Right atrium auricular region (tissue), 2 donors: ENCODE data around the gene DDX28. TPM values are rescaled to one million over a fixed set of nuclear protein-coding genes. Genes with fewer than 3 reads are reported as not detected.

Experiments used
- DNase-seq: peaks from one replicate; pipeline ENCODE4 v3.0.0-alpha.2; 2019; ENCODE audit warnings: low spot score
- H3K27ac ChIP-seq, 2 donors: fragments of 200-600 bp; sonication (generic); 1 replicate in 1 of 2; 2 replicates in 1 of 2; pipeline ENCODE4 v1.5.1; 2016 to 2019
- H3K27me3 ChIP-seq, 2 donors: fragments of 200-600 bp; sonication (generic); one replicate each; pipeline versions ENCODE4 v1.5.1 to v1.6.0; 2017 to 2019
- H3K36me3 ChIP-seq: fragments of 200-600 bp; sonication (generic); one replicate; pipeline ENCODE4 v1.5.1; 2016
- H3K4me1 ChIP-seq, 2 donors: fragments of 200-600 bp; sonication (generic); one replicate each; pipeline versions ENCODE4 v1.5.1 to v1.6.0; 2017 to 2019
- H3K4me3 ChIP-seq, 2 donors: fragments of 200-600 bp; sonication (generic); 1 replicate in 1 of 2; 2 replicates in 1 of 2; pipeline ENCODE4 v1.5.1; 2017 to 2019; ENCODE audit warnings: mild to moderate bottlenecking in 1 of 2, moderate library complexity in 1 of 2
- H3K9me3 ChIP-seq, 2 donors: fragments of 200-600 bp; sonication (generic); one replicate each; pipeline ENCODE4 v1.5.1; 2019
- total RNA-seq, 2 donors: library from RNA; depleted of rRNA; stranded (reverse); fragments of >200 nt; gene quantifications; one replicate each; pipeline ENCODE4 v1.1.0, GENCODE V29; 2016
- TF ChIP-seq, protein P1 (sequence below), 2 donors: fragments of 200-600 bp; sonication (generic); IDR thresholded peaks; one replicate each; pipeline ENCODE4 v1.5.1; 2019; ENCODE audit warnings: antibody characterized with exemption in 2 of 2

Gene DDX28
- total RNA-seq, 2 donors from 2014 or later: 4.3 to 4.8 TPM

GRCh38 chr16:68046106-68046505 lies 23.1 kb upstream of the DDX28 start:
- Histone ChIP-seq H3K4me1 (no peaks in the 10 kb centered on the region), H3K27me3 (no peaks in the 10 kb centered on the region), H3K36me3 (peaks cover 10% of the 10 kb centered on the region), H3K4me3 (no peak overlapping the region), H3K27ac (no peak overlapping the region), H3K9me3 (no peaks in the 10 kb centered on the region)
- no peak for DNase-seq
- TF ChIP-seq, protein P1, sequence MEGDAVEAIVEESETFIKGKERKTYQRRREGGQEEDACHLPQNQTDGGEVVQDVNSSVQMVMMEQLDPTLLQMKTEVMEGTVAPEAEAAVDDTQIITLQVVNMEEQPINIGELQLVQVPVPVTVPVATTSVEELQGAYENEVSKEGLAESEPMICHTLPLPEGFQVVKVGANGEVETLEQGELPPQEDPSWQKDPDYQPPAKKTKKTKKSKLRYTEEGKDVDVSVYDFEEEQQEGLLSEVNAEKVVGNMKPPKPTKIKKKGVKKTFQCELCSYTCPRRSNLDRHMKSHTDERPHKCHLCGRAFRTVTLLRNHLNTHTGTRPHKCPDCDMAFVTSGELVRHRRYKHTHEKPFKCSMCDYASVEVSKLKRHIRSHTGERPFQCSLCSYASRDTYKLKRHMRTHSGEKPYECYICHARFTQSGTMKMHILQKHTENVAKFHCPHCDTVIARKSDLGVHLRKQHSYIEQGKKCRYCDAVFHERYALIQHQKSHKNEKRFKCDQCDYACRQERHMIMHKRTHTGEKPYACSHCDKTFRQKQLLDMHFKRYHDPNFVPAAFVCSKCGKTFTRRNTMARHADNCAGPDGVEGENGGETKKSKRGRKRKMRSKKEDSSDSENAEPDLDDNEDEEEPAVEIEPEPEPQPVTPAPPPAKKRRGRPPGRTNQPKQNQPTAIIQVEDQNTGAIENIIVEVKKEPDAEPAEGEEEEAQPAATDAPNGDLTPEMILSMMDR (IDR thresholded peaks at IDR 0.05): no peak

DNA sequence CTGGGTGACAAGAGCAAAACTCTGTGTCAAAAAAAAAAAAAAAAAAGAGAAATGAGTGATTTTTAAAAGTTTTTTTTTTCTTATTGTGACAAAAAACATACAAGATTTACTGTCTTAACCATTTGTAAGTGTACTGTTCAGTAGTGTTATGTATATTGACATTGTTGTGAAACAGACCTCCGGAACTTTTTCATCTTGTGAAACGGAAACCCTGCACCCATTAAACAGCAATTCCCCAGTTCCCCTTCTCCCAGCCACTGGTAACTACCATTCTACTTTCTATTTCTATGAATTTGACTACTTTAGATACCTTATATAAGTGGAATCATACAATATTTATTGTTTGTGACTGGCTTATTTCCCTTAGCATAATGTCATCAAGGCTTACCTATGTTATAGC lies 18.8 kb upstream of the DDX28 start:
- TF ChIP-seq, protein P1 (IDR thresholded peaks at IDR 0.05): no peak
- DNase-seq: no peak
- Histone ChIP-seq H3K9me3 (no peaks in the 10 kb centered on the region), H3K27ac (no peak overlapping the region), H3K4me3 (no peak overlapping the region), H3K27me3 (no peaks in the 10 kb centered on the region), H3K36me3 (no peaks in the 10 kb centered on the region), H3K4me1 (no peaks in the 10 kb centered on the region)

GRCh38 chr16:68040506-68041288 lies 17.7 kb upstream of the DDX28 start:
- Histone ChIP-seq H3K27ac (no peak overlapping the region), H3K4me1 (no peaks in the 10 kb centered on the region), H3K4me3 (no peak overlapping the region), H3K9me3 (no peaks in the 10 kb centered on the region), H3K36me3 (no peaks in the 10 kb centered on the region), H3K27me3 (no peaks in the 10 kb centered on the region)
- TF ChIP-seq, protein P1 (IDR thresholded peaks at IDR 0.05): peak; percentile 78 to 92
- DNase-seq: peak; percentile 80

- TF ChIP-seq, protein P1 (IDR thresholded peaks at IDR 0.05): no peak
- H3K9me3 ChIP-seq: no peaks in the 10 kb centered on the region
- no peaks in the 10 kb centered on the region for H3K27me3 ChIP-seq
- H3K4me1 ChIP-seq: no peaks in the 10 kb centered on the region
- H3K4me3 ChIP-seq: no peak overlapping the region
- H3K27ac ChIP-seq: no peak overlapping the region
- no peak for DNase-seq
- no peaks in the 10 kb centered on the region for H3K36me3 ChIP-seq
These were observed 15.0 kb upstream of the DDX28 start for GRCh38 chr16:68037841-68038597.

DNA sequence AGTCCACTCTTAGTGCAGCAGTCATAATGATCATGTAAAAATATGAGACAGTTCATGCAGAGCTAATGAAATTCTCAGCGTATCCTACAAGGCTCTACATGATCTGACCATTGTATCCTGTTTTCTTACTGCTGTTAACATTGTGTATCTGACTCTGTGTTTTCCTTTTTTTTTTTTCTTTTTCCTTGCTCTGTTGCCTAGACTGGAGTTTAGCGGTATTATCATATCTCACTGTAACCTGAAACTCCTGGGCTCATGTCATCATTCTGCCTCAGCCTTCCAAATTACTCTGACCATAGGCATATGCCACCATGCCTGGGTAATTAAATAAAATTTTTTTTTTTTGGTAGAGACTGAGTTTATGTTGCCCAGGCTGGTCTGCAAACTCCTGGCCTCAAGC lies 12.2 kb upstream of the DDX28 start:
- Histone ChIP-seq H3K9me3 (no peaks in the 10 kb centered on the region), H3K27me3 (no peaks in the 10 kb centered on the region), H3K36me3 (no peaks in the 10 kb centered on the region), H3K4me1 (no peaks in the 10 kb centered on the region), H3K27ac (no peak overlapping the region), H3K4me3 (no peak overlapping the region)
- TF ChIP-seq, protein P1 (IDR thresholded peaks at IDR 0.05): no peak
- no peak for DNase-seq
